ENCODE results near the gene PHC2. TPM values are rescaled to one million over a fixed set of nuclear protein-coding genes. Genes with fewer than 3 reads are reported as not detected.

PHC2 gene
- total and polyA plus RNA-seq, 8 donors = 70.8 to 140 (median 109) TPM

GRCh38 chr1:33339413-33339812, 91.5 kb downstream of the PHC2 start:
- H3K27me3 ChIP-seq = no peaks in the 10 kb centered on the region
- peak overlapping the region; percentile 92 to 100 (median 99) for H3K27ac ChIP-seq
- peaks cover 0 to 20% (median 7%) of the 10 kb centered on the region in 4 donors for H3K36me3 ChIP-seq
- H3K4me1 ChIP-seq = peaks cover 97 to 100% (median 100%) of the 10 kb centered on the region in 4 donors
- intact Hi-C loops (cut with DNase I; ENCODE audit: low total_unique reads) = no loop called here
- DNase-seq = no peak
- no peak for TF ChIP-seq POLR2AphosphoS5 (IDR thresholded peaks at IDR 0.05)
- no peak for TF ChIP-seq CTCF (IDR thresholded peaks at IDR 0.05)
- no peak for TF ChIP-seq POLR2A (IDR thresholded peaks at IDR 0.05)
- TF ChIP-seq EP300 (IDR thresholded peaks at IDR 0.05) = no peak
- H3K9me3 ChIP-seq = no peaks in the 10 kb centered on the region
- 7 to 41% (median 28%) methylated on average over 2 of the region's 2 CpGs for WGBS, 5 donors
- peak overlapping the region in 2 of 4 donors; percentile 19 to 43 for H3K4me3 ChIP-seq

- peak; percentile 65 to 81 for DNase-seq
- no peaks in the 10 kb centered on the region for H3K27me3 ChIP-seq
- no peaks in the 10 kb centered on the region for H3K9me3 ChIP-seq
- H3K4me1 ChIP-seq = peaks cover 97 to 100% (median 100%) of the 10 kb centered on the region in 4 donors
- WGBS, 5 donors = 8 to 31% (median 15%) methylated on average over 14 of the region's 14 CpGs
- peaks cover 0 to 20% (median 10%) of the 10 kb centered on the region in 4 donors for H3K36me3 ChIP-seq
- TF ChIP-seq POLR2A (IDR thresholded peaks at IDR 0.05) = no peak
- peak; percentile 87 to 94 (median 90) for TF ChIP-seq POLR2AphosphoS5 (IDR thresholded peaks at IDR 0.05)
- TF ChIP-seq EP300 (IDR thresholded peaks at IDR 0.05) = peak; percentile 95
- intact Hi-C loops (cut with DNase I; ENCODE audit: low total_unique reads) = no loop called here
- H3K4me3 ChIP-seq = peak overlapping the region in 2 of 4 donors; percentile 19 to 43
- H3K27ac ChIP-seq = peak overlapping the region; percentile 92 to 100 (median 99)
These were observed 92.3 kb downstream of the PHC2 start for GRCh38 chr1:33338440-33339211.

- 11 to 30% (median 19%) methylated on average over 1 of the region's 1 CpG for WGBS, 5 donors
- Histone ChIP-seq H3K27ac (peak overlapping the region; percentile 92 to 100 (median 99)), H3K4me1 (peaks cover 97 to 100% (median 100%) of the 10 kb centered on the region in 4 donors), H3K27me3 (no peaks in the 10 kb centered on the region), H3K4me3 (peak overlapping the region in 2 of 4 donors; percentile 19 to 43), H3K9me3 (no peaks in the 10 kb centered on the region), H3K36me3 (peaks cover 0 to 25% (median 15%) of the 10 kb centered on the region in 4 donors)
- peak in 1 of 2 donors; percentile 39 for DNase-seq
- intact Hi-C loops (cut with DNase I; ENCODE audit: low total_unique reads) = no loop called here
- TF ChIP-seq EP300 (IDR thresholded peaks at IDR 0.05) = no peak
- no peak for TF ChIP-seq POLR2A (IDR thresholded peaks at IDR 0.05)
- TF ChIP-seq POLR2AphosphoS5 (IDR thresholded peaks at IDR 0.05) = no peak
- TF ChIP-seq CTCF (IDR thresholded peaks at IDR 0.05) = no peak
These were observed 92.9 kb downstream of the PHC2 start for GRCh38 chr1:33338048-33338439.

GRCh38 chr1:33337441-33337840, 93.5 kb downstream of the PHC2 start:
- H3K9me3 ChIP-seq = no peaks in the 10 kb centered on the region
- WGBS, 5 donors = 79 to 90% (median 88%) methylated on average over 6 of the region's 6 CpGs
- peak overlapping the region in 4 of 5 donors; percentile 97 to 100 (median 99) for H3K27ac ChIP-seq
- peaks cover 96 to 100% (median 98%) of the 10 kb centered on the region in 4 donors for H3K4me1 ChIP-seq
- intact Hi-C loops (cut with DNase I; ENCODE audit: low total_unique reads) = no loop called here
- no peak for DNase-seq
- H3K36me3 ChIP-seq = peaks cover 0 to 28% (median 19%) of the 10 kb centered on the region in 4 donors
- TF ChIP-seq CTCF (IDR thresholded peaks at IDR 0.05) = no peak
- no peak for TF ChIP-seq POLR2A (IDR thresholded peaks at IDR 0.05)
- TF ChIP-seq POLR2AphosphoS5 (IDR thresholded peaks at IDR 0.05) = no peak
- TF ChIP-seq EP300 (IDR thresholded peaks at IDR 0.05) = no peak
- peak overlapping the region in 1 of 4 donors; percentile 43 for H3K4me3 ChIP-seq
- no peaks in the 10 kb centered on the region for H3K27me3 ChIP-seq
